HepG2 (cell line): ENCODE measurements around the gene SLC2A5. TPM values are rescaled to one million over a fixed set of nuclear protein-coding genes. Genes with fewer than 3 reads are reported as not detected.

Experiments used
- CBFB ChIP-seq: sonication (generic); formaldehyde crosslinking; IDR thresholded peaks from 2 replicates; pipeline ENCODE4 v1.4.0; 2020; ENCODE audit warnings: missing genetic modification reagents
- DPF2 ChIP-seq: sonication (generic); formaldehyde crosslinking; IDR thresholded peaks from 2 replicates; pipeline ENCODE4 v1.4.0; 2020; ENCODE audit warnings: mild to moderate bottlenecking, low read depth, missing genetic modification reagents, borderline replicate concordance
- EEA1 ChIP-seq: sonication (generic); formaldehyde crosslinking; IDR thresholded peaks from 2 replicates; pipeline ENCODE4 v1.5.1; 2020; ENCODE audit warnings: mild to moderate bottlenecking, missing genetic modification reagents, borderline replicate concordance
- ELF3 ChIP-seq: IDR thresholded peaks from 2 replicates; pipeline ENCODE4 v1.6.1; 2016; ENCODE audit warnings: missing genetic modification reagents, missing compliant biosample characterization
- ELF4 ChIP-seq: sonication (generic); formaldehyde crosslinking; IDR thresholded peaks from 2 replicates; pipeline ENCODE4 v1.5.0; 2020; ENCODE audit warnings: missing genetic modification reagents, mild to moderate bottlenecking, moderate library complexity, borderline replicate concordance
- FOXK1 ChIP-seq: sonication (generic); formaldehyde crosslinking; IDR thresholded peaks from 2 replicates; pipeline ENCODE4 v1.4.0; 2020; ENCODE audit warnings: low read depth, missing genetic modification reagents, borderline replicate concordance
- JUNB ChIP-seq: sonication (generic); formaldehyde crosslinking; IDR thresholded peaks from 2 replicates; pipeline ENCODE4 v1.8.0; 2022; ENCODE audit warnings: missing genetic modification reagents, mild to moderate bottlenecking, borderline replicate concordance
- KMT2B ChIP-seq: IDR thresholded peaks from 2 replicates; pipeline ENCODE4 v1.6.1; 2016; ENCODE audit warnings: missing genetic modification reagents, missing compliant biosample characterization
- MED8 ChIP-seq: sonication (generic); formaldehyde crosslinking; IDR thresholded peaks from 2 replicates; pipeline ENCODE4 v1.8.1; 2023; ENCODE audit warnings: mild to moderate bottlenecking, missing genetic modification reagents; ENCODE audit not compliant: insufficient replicate concordance
- NAIF1 ChIP-seq: sonication (generic); formaldehyde crosslinking; IDR thresholded peaks from 2 replicates; pipeline ENCODE4 v1.5.0; 2020; ENCODE audit warnings: mild to moderate bottlenecking, missing genetic modification reagents, borderline replicate concordance
- SMAD1 ChIP-seq: sonication (generic); formaldehyde crosslinking; IDR thresholded peaks from 2 replicates; pipeline ENCODE4 v1.4.0; 2020; ENCODE audit warnings: missing genetic modification reagents, low read depth, mild to moderate bottlenecking, borderline replicate concordance
- TOPORS ChIP-seq: sonication (generic); formaldehyde crosslinking; IDR thresholded peaks from 2 replicates; pipeline ENCODE4 v1.8.0; 2023; ENCODE audit warnings: mild to moderate bottlenecking, missing genetic modification reagents
- ZBTB1 ChIP-seq: sonication (generic); formaldehyde crosslinking; IDR thresholded peaks from 2 replicates; pipeline ENCODE4 v1.4.0; 2020; ENCODE audit warnings: missing genetic modification reagents, borderline replicate concordance
- ZNF432 ChIP-seq: sonication (generic); formaldehyde crosslinking; IDR thresholded peaks from 2 replicates; pipeline ENCODE4 v1.5.0; 2020; ENCODE audit warnings: missing genetic modification reagents, mild to moderate bottlenecking, borderline replicate concordance
- ZNF564 ChIP-seq: sonication (generic); formaldehyde crosslinking; IDR thresholded peaks from 2 replicates; pipeline ENCODE4 v1.8.1; 2023; ENCODE audit warnings: mild to moderate bottlenecking, missing genetic modification reagents
- ZNF816 ChIP-seq: sonication (generic); formaldehyde crosslinking; IDR thresholded peaks from 2 replicates; pipeline ENCODE4 v1.8.0; 2022; ENCODE audit warnings: missing genetic modification reagents, mild to moderate bottlenecking, borderline replicate concordance
- ZSCAN30 ChIP-seq: sonication (generic); formaldehyde crosslinking; IDR thresholded peaks from 2 replicates; pipeline ENCODE4 v1.5.0; 2020; ENCODE audit warnings: mild to moderate bottlenecking, missing genetic modification reagents
- polyA plus RNA-seq, 8 experiments: library from polyadenylated mRNA; depleted of rRNA in 3 of 8; stranded (reverse) in 7 of 8; unstranded in 1 of 8; fragments of >200 nt; fragmentation: Illumina TruSeq in 4 of 8; extraction: Trizol in 4 of 8; gene quantifications; 2 replicates each; pipeline versions ENCODE4 v1.2.1 to v1.2.3, GENCODE V29; 2011 to 2016; ENCODE audit warnings: low read depth in 4 of 8, missing spikeins in 1 of 8, mixed read lengths in 1 of 8; ENCODE audit not compliant: insufficient read depth in 1 of 8
- total RNA-seq, 5 experiments: library from RNA; depleted of rRNA; stranded (reverse); fragments of >200 nt; fragmentation: Illumina TruSeq; extraction: Trizol; gene quantifications; 2 replicates each; pipeline ENCODE4 v1.2.3, GENCODE V29; 2016; ENCODE audit warnings: low read depth in 1 of 5
- TF ChIP-seq, protein P1 (sequence below), 2 experiments: fragments of 450-650 bp in 1 of 2; sonication (generic) in 1 of 2; formaldehyde crosslinking; IDR thresholded peaks; 2 replicates each; pipeline versions ENCODE4 v1.5.0 to v1.8.0; 2020 to 2022; ENCODE audit warnings: mild to moderate bottlenecking in 1 of 2, missing genetic modification reagents in 1 of 2
- TF ChIP-seq, protein P2 (sequence below): sonication (generic); formaldehyde crosslinking; IDR thresholded peaks from 2 replicates; pipeline ENCODE4 v1.4.0; 2020; ENCODE audit warnings: mild to moderate bottlenecking, missing genetic modification reagents
- TF ChIP-seq, protein P3 (sequence below): sonication (generic); formaldehyde crosslinking; IDR thresholded peaks from 2 replicates; pipeline ENCODE4 v1.5.0; 2020; ENCODE audit warnings: mild to moderate bottlenecking, missing genetic modification reagents
- TF ChIP-seq, protein P4 (sequence below): sonication (generic); formaldehyde crosslinking; IDR thresholded peaks from 2 replicates; pipeline ENCODE4 v1.4.0; 2020; ENCODE audit warnings: missing genetic modification reagents
- TF ChIP-seq, protein P5 (sequence below): sonication (generic); IDR thresholded peaks from 2 replicates; pipeline ENCODE4 v1.6.1; 2016; ENCODE audit warnings: low read depth, borderline replicate concordance

Gene SLC2A5
- total and polyA plus RNA-seq, 2 of the 13 experiments (the other 11 are each of a cell fraction or from before 2014, with no cell fraction given): 0.04 to 0.54 TPM

DNA sequence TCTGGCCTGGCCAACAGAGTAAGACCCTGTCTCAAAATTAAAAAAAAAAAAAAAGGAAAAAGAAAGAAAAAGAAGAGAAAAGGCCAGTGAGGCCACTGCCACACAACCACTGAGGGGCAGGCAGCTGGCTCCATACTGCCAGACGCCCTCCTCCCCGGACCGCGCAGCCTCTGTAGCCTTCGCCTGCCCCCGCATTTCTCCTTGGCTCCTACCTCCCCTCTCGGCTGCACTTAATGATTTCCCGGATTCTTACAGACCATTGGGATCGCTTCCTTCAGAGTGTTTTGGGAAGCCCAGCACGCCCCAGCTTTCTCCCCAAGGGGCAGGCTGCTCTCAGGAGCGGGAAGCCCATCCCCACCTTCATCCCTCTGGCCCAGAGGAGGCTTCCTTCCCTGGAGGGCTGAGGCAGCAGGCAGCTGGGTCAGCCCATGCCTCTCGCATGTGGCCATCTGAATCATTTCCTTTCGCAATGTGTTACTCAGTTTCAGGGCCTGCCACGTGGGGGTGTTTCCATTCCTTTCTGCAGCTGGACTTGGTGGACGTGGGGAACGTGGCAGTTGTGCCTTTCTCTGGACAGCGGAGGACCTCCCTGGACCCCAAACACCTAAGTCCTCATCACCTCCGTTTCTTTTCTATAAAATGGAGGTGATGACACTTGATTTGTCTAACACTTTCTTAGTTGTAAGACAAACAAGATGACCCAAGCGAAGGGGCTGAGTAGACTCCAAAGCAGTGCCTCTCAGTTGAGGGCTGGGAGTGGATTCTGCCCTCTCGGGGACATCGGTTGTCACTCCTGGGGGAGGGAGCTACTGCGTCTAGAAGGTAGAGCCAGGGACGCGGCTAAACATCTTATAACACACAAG is 2.3 kb downstream of the SLC2A5 start (continued):
- TF ChIP-seq ZNF816 (CRISPR knock-in tag): no peak
- no peak for TF ChIP-seq NAIF1 (CRISPR knock-in tag)
- TF ChIP-seq ZNF564 (CRISPR knock-in tag): no peak
- TF ChIP-seq ZSCAN30 (CRISPR knock-in tag): no peak
- no peak for TF ChIP-seq JUNB (CRISPR knock-in tag)
- TF ChIP-seq CBFB (CRISPR knock-in tag): no peak
- TF ChIP-seq ELF4 (CRISPR knock-in tag): no peak
- TF ChIP-seq, protein P1, sequence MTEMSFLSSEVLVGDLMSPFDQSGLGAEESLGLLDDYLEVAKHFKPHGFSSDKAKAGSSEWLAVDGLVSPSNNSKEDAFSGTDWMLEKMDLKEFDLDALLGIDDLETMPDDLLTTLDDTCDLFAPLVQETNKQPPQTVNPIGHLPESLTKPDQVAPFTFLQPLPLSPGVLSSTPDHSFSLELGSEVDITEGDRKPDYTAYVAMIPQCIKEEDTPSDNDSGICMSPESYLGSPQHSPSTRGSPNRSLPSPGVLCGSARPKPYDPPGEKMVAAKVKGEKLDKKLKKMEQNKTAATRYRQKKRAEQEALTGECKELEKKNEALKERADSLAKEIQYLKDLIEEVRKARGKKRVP (CRISPR knock-in tag; IDR thresholded peaks at IDR 0.05): 0 out of 4 replicates have a peak, but pooled peaks of 1 of the 2 experiments have one; percentile 13
- TF ChIP-seq, protein P2, sequence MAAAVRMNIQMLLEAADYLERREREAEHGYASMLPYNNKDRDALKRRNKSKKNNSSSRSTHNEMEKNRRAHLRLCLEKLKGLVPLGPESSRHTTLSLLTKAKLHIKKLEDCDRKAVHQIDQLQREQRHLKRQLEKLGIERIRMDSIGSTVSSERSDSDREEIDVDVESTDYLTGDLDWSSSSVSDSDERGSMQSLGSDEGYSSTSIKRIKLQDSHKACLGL (CRISPR knock-in tag): peak; percentile 74; the same call in 1 of the 2 replicates
- TF ChIP-seq ELF3 (CRISPR knock-in tag): peak; percentile 61
- TF ChIP-seq SMAD1 (CRISPR knock-in tag): no peak
- no peak for TF ChIP-seq KMT2B
- no peak for TF ChIP-seq ZBTB1 (CRISPR knock-in tag)
- TF ChIP-seq MED8 (CRISPR knock-in tag): no peak
- TF ChIP-seq DPF2 (CRISPR knock-in tag): no peak
- TF ChIP-seq, protein P3, sequence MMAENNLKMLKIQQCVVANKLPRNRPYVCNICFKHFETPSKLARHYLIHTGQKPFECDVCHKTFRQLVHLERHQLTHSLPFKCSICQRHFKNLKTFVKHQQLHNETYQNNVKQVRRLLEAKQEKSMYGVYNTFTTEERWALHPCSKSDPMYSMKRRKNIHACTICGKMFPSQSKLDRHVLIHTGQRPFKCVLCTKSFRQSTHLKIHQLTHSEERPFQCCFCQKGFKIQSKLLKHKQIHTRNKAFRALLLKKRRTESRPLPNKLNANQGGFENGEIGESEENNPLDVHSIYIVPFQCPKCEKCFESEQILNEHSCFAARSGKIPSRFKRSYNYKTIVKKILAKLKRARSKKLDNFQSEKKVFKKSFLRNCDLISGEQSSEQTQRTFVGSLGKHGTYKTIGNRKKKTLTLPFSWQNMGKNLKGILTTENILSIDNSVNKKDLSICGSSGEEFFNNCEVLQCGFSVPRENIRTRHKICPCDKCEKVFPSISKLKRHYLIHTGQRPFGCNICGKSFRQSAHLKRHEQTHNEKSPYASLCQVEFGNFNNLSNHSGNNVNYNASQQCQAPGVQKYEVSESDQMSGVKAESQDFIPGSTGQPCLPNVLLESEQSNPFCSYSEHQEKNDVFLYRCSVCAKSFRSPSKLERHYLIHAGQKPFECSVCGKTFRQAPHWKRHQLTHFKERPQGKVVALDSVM (CRISPR knock-in tag): no peak
- TF ChIP-seq, protein P4, sequence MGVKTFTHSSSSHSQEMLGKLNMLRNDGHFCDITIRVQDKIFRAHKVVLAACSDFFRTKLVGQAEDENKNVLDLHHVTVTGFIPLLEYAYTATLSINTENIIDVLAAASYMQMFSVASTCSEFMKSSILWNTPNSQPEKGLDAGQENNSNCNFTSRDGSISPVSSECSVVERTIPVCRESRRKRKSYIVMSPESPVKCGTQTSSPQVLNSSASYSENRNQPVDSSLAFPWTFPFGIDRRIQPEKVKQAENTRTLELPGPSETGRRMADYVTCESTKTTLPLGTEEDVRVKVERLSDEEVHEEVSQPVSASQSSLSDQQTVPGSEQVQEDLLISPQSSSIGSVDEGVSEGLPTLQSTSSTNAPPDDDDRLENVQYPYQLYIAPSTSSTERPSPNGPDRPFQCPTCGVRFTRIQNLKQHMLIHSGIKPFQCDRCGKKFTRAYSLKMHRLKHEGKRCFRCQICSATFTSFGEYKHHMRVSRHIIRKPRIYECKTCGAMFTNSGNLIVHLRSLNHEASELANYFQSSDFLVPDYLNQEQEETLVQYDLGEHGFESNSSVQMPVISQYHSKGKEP (CRISPR knock-in tag): no peak
- no peak for TF ChIP-seq ZNF432
- TF ChIP-seq, protein P5, sequence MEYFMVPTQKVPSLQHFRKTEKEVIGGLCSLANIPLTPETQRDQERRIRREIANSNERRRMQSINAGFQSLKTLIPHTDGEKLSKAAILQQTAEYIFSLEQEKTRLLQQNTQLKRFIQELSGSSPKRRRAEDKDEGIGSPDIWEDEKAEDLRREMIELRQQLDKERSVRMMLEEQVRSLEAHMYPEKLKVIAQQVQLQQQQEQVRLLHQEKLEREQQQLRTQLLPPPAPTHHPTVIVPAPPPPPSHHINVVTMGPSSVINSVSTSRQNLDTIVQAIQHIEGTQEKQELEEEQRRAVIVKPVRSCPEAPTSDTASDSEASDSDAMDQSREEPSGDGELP: peak; percentile 69; the same call in 1 of the 2 replicates
- no peak for TF ChIP-seq EEA1 (CRISPR knock-in tag)
- TF ChIP-seq FOXK1 (CRISPR knock-in tag): peak; percentile 51; the same call in 1 of the 2 replicates
- TF ChIP-seq TOPORS: no peak
